Stimulated activated CD8-positive, alpha-beta memory T cell treated with anti-CD3 and anti-CD28 coated beads, Interleukin-4, amount 100 ng/mL, for 48 hours (primary cell): ENCODE measurements around the gene ABCA4.

Source experiments
- DNase-seq: peaks from one replicate; pipeline ENCODE4 v3.0.0-alpha.2; 2020

ABCA4 gene

GRCh38 chr1:94079080-94079940 lies 41.6 kb downstream of the ABCA4 start:
- no peak for DNase-seq

GRCh38 chr1:94072840-94073522 lies 48.0 kb downstream of the ABCA4 start:
- no peak for DNase-seq

GRCh38 chr1:94071976-94072375 lies 49.0 kb downstream of the ABCA4 start:
- no peak for DNase-seq

- DNase-seq, result no peak
These were observed 49.6 kb downstream of the ABCA4 start for GRCh38 chr1:94071391-94071790.

GRCh38 chr1:94070865-94071264 lies 50.1 kb downstream of the ABCA4 start:
- DNase-seq, result no peak

GRCh38 chr1:94069919-94070285 lies 51.0 kb downstream of the ABCA4 start:
- no peak for DNase-seq

- no peak for DNase-seq
These were observed 51.7 kb downstream of the ABCA4 start for GRCh38 chr1:94068999-94069918.

GRCh38 chr1:94068096-94068998 lies 52.6 kb downstream of the ABCA4 start:
- no peak for DNase-seq

- DNase-seq, result no peak
These were observed 53.8 kb downstream of the ABCA4 start for GRCh38 chr1:94067196-94067595.

- DNase-seq, result no peak
These were observed 57.6 kb downstream of the ABCA4 start for GRCh38 chr1:94063379-94063778.

- DNase-seq, result peak; percentile 61
These were observed 59.2 kb downstream of the ABCA4 start for GRCh38 chr1:94061513-94062443.

- no peak for DNase-seq
These were observed 60.2 kb downstream of the ABCA4 start for GRCh38 chr1:94060720-94061119.

- DNase-seq, result no peak
These were observed 62.2 kb downstream of the ABCA4 start for GRCh38 chr1:94058766-94059165.

GRCh38 chr1:94056996-94057395 lies 64.0 kb downstream of the ABCA4 start:
- DNase-seq, result no peak

GRCh38 chr1:94056171-94056570 lies 64.8 kb downstream of the ABCA4 start:
- no peak for DNase-seq

GRCh38 chr1:94055459-94056122 lies 65.4 kb downstream of the ABCA4 start:
- DNase-seq, result no peak

GRCh38 chr1:94050675-94051074 lies 70.3 kb downstream of the ABCA4 start:
- no peak for DNase-seq

- DNase-seq, result no peak
These were observed 70.7 kb downstream of the ABCA4 start for GRCh38 chr1:94050254-94050653.

- DNase-seq, result no peak
These were observed 71.2 kb downstream of the ABCA4 start for GRCh38 chr1:94049791-94050190.

- no peak for DNase-seq
These were observed 72.4 kb downstream of the ABCA4 start for GRCh38 chr1:94048413-94049164.
